Adrenal gland (tissue), 12 donors: ENCODE results near the gene GAS2L1. TPM values are rescaled to one million over a fixed set of nuclear protein-coding genes. Genes with fewer than 3 reads are reported as not detected.
A peak's percentile ranks its signal among the peaks of the same experiment; 100 is the strongest.

ENCODE experiments used
- DNase-seq, 7 donors: peaks; one replicate each; pipeline ENCODE4 v3.0.0-alpha.2; 2019 to 2020
- H3K27ac ChIP-seq, 5 donors: fragments of 200-600 bp; sonication (generic) in 4 of 5; 1 replicate in 3 of 5; 2 replicates in 2 of 5; pipeline versions ENCODE4 v1.5.1 to v1.8.0; 2016 to 2020; ENCODE audit warnings: mild to moderate bottlenecking in 1 of 5
- H3K27me3 ChIP-seq: fragments of 200-600 bp; 2 replicates; pipeline ENCODE4 v1.8.0; 2021
- H3K36me3 ChIP-seq, 2 donors: fragments of 200-600 bp; replicated peaks in 1 of 2; 1 replicate in 1 of 2; 2 replicates in 1 of 2; pipeline versions ENCODE4 v1.5.1 to v1.8.0; 2018 to 2022
- H3K4me1 ChIP-seq, 2 donors: fragments of 200-600 bp; replicated peaks in 1 of 2; 1 replicate in 1 of 2; 2 replicates in 1 of 2; pipeline versions ENCODE4 v1.5.1 to v1.8.0; 2018 to 2021
- H3K4me3 ChIP-seq, 4 donors: fragments of 200-600 bp; sonication (generic) in 3 of 4; one replicate each; pipeline ENCODE4 v1.5.1; 2016 to 2018
- H3K9me3 ChIP-seq, 3 donors: fragments of 200-600 bp; sonication (generic) in 1 of 3; replicated peaks in 1 of 3; 1 replicate in 2 of 3; 2 replicates in 1 of 3; pipeline versions ENCODE4 v1.5.1 to v1.8.0; 2016 to 2021
- POLR2A ChIP-seq, 2 donors: fragments of 450-650 bp; IDR thresholded peaks; one replicate each; pipeline ENCODE4 v1.6.1; 2017; ENCODE audit warnings: antibody characterized with exemption in 2 of 2, mild to moderate bottlenecking in 2 of 2, moderate library complexity in 1 of 2
- whole genome bisulfite sequencing, 4 donors: extraction: QIAGEN DNeasy Blood & Tissue Kit in 2 of 4; methylation state at CpG; one replicate each; pipeline versions ENCODE4 v1.1.5 to v1.1.7; 2013 to 2017; 5-methylcytosine and 5-hydroxymethylcytosine counted together
- intact Hi-C, 2 donors: fragments of 100-400 bp; cut with DNase I; formaldehyde crosslinking; loops; one replicate each; pipeline versions ENCODE4 v1.14.1 to v1.15.0; 2022 to 2023
- polyA plus RNA-seq, 3 donors: library from polyadenylated mRNA; stranded (reverse); fragments of 200-250 nt in 2 of 3; fragments of 350-450 nt in 1 of 3; fragmentation: Illumina TruSeq in 1 of 3; extraction: RNeasy Lipid Tissue Mini Kit (QIAGEN cat#74804) in 1 of 3; gene quantifications; one replicate each; pipeline ENCODE4 v1.2.3, GENCODE V29; 2013 to 2014
- total RNA-seq, 9 donors: library from RNA; depleted of rRNA in 4 of 9; stranded (reverse); fragments of >200 nt in 4 of 9; fragments of 120-200 nt in 1 of 9; fragmentation: NEBNext Ultra II Directional in 1 of 9; extraction: Animal tissue kit (Norgen Biotek cat#: 25700) in 1 of 9; gene quantifications; one replicate each; pipeline versions ENCODE4 v1.1.0 to v1.2.4, GENCODE V29; 2013 to 2023
- TF ChIP-seq, protein P1 (sequence below), 6 experiments: fragments of 450-650 bp in 4 of 6; fragments of 200-600 bp in 2 of 6; sonication (generic) in 1 of 6; IDR thresholded peaks; 1 replicate in 5 of 6; 2 replicates in 1 of 6; pipeline versions ENCODE4 v1.5.1 to v1.8.0; 2016 to 2021; ENCODE audit warnings: antibody characterized with exemption in 6 of 6, mild to moderate bottlenecking in 2 of 6, moderate library complexity in 1 of 6
- donor health status: healthy with polysubstance abuse.
- donor health status: Bipolar disorder and iron deficiency.
- donor health status: DM: yes; HTN: yes; CAD: no.
- donor health status: DM: no; HTN: no; CAD: no.
- donor health status: DM: no; HTN: no; CAD: no.
- donor health status: DM: yes; HTN: yes; CAD: no.

GAS2L1 gene
- total and polyA plus RNA-seq, 12 donors, result 3.6 to 87.3 (median 40.4) TPM

DNA sequence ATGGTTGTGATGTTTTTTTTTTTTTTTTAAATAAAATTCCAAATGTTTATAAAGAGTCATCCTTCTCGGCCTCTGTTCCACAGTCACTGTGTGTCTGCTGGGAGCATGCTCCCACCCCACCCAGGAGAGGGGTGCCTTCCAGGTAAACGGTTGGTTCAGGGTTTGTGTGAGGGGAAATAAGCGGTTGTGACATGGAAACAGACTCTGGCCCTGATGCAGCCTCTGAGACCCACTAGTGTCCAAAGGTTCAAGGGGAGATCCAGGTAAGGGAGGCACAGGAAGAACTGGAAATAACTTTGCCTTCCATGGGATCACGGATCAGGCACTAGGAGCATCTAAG is 6.0 kb upstream of the GAS2L1 start:
- intact Hi-C loops, result no loop called here
- Histone ChIP-seq H3K27ac (peak overlapping the region in 1 of 5 donors; percentile 34), H3K4me1 (peaks cover 13 to 16% of the 10 kb centered on the region in 2 donors), H3K27me3 (no peaks in the 10 kb centered on the region), H3K36me3 (peaks cover 0 to 57% of the 10 kb centered on the region in 2 donors), H3K9me3 (no peaks in the 10 kb centered on the region), H3K4me3 (no peak overlapping the region)
- DNase-seq, result peak in 1 of 7 donors; percentile 49
- TF ChIP-seq, protein P1, sequence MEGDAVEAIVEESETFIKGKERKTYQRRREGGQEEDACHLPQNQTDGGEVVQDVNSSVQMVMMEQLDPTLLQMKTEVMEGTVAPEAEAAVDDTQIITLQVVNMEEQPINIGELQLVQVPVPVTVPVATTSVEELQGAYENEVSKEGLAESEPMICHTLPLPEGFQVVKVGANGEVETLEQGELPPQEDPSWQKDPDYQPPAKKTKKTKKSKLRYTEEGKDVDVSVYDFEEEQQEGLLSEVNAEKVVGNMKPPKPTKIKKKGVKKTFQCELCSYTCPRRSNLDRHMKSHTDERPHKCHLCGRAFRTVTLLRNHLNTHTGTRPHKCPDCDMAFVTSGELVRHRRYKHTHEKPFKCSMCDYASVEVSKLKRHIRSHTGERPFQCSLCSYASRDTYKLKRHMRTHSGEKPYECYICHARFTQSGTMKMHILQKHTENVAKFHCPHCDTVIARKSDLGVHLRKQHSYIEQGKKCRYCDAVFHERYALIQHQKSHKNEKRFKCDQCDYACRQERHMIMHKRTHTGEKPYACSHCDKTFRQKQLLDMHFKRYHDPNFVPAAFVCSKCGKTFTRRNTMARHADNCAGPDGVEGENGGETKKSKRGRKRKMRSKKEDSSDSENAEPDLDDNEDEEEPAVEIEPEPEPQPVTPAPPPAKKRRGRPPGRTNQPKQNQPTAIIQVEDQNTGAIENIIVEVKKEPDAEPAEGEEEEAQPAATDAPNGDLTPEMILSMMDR (IDR thresholded peaks at IDR 0.05), result no peak
- TF ChIP-seq POLR2A (IDR thresholded peaks at IDR 0.05), result no peak
- WGBS, 4 donors, result 67 to 76% (median 70%) methylated on average over 4 of the region's 4 CpGs

DNA sequence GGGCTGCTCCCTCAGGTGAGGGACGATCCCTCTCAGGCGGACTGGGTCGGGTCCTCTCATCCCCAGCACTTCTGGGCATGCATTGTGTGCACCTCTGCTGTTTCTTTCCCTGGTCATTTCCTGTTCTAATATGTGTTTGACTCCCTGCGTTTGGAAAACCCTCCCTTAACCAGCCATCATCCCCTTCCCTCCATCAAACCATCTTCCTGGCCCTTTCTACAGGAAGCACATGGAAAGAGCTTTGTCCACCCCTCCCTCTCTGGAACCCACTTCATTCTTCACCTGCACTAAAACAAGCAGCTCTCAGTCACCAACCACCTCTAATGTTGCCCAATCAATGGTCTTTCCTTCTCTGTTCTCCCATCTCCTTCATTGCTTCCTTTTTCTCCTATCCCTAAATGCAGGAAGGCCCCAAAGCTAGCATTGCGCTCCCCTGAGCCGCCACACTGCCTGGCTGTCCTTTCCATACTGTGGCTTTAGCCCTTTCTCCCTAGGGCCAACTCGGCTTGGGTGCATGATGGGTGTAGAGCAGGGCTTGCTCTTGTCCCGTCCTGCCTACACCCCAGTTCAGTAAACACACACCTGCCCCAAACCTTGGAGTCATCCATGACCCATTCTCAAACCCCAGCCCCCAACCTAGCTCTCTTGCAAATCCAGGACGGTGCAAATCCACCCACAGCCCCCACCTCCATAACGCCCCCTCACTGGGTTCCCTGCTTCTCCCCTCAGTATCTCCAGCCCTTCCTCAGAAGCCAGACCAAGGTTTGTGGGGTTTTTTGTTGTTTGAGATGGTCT is 5.4 kb upstream of the GAS2L1 start:
- peak in 3 of 7 donors; percentile 22 to 53 (median 24) for DNase-seq
- WGBS, 4 donors, result 79 to 83% (median 79%) methylated on average over 10 of the region's 10 CpGs
- no peak overlapping the region for H3K4me3 ChIP-seq
- peaks cover 13 to 18% of the 10 kb centered on the region in 2 donors for H3K4me1 ChIP-seq
- intact Hi-C loops, result no loop called here
- H3K36me3 ChIP-seq, result peaks cover 0 to 52% of the 10 kb centered on the region in 2 donors
- peak overlapping the region in 1 of 5 donors; percentile 34 for H3K27ac ChIP-seq
- H3K9me3 ChIP-seq, result no peaks in the 10 kb centered on the region
- no peaks in the 10 kb centered on the region for H3K27me3 ChIP-seq
- TF ChIP-seq POLR2A (IDR thresholded peaks at IDR 0.05), result no peak
- TF ChIP-seq, protein P1 (IDR thresholded peaks at IDR 0.05), result no peak

DNA sequence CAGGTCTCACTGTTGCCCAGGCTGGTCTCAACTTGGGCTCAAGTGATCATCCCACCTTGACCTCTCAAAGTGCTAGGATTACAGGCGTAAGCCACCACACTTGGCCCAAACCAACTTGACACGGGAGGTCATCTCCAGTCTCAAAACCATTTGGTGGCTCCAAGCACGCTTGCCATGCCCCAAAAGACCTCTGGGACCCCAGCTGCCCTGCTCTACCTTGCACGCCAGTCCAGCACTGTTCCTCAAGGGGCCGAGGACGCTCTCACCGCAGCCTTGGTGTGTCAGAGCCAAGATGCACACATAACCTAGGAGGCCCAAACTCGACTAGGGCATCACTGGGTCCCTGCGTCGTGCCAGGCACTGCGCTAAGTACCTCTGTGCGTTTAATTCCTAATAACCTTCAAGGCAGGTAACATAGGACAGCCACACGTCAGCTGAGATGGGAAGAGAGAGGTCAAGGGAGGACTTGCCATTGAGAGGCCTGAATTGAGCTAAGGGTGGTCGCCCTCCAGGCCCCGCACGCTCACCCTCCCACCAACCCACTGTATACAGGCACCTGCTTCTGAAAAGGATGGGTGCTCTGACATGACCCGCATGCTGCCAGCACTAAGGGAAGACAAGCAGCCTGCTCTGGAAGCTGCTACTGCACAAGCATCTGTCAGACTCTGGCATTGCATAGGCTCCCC is 4.6 kb upstream of the GAS2L1 start:
- Histone ChIP-seq H3K4me1 (peaks cover 13 to 25% of the 10 kb centered on the region in 2 donors), H3K27ac (peak overlapping the region in 4 of 5 donors; percentile 42 to 88 (median 69)), H3K4me3 (no peak overlapping the region), H3K9me3 (no peaks in the 10 kb centered on the region), H3K36me3 (peaks cover 0 to 43% of the 10 kb centered on the region in 2 donors), H3K27me3 (no peaks in the 10 kb centered on the region)
- WGBS, 4 donors, result 71 to 86% (median 78%) methylated on average over 14 to 17 of the region's 17 CpGs
- intact Hi-C loops, result no loop called here
- TF ChIP-seq POLR2A (IDR thresholded peaks at IDR 0.05), result no peak
- TF ChIP-seq, protein P1 (IDR thresholded peaks at IDR 0.05), result no peak
- DNase-seq, result peak in 1 of 7 donors; percentile 28

DNA sequence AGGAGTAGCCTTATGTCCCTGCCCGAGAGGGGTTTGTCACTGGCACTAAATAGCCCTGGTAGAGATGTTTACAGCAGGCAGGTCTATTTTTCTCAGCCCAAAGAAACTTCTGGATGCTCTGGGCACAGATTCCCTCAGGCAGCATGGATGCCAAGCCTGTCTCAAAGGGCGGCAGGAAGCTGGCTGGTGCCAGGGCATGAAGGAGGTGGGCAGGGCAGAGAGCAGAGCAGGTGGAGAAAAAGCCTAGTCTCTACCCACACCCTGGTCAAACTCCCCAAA is 4.1 kb upstream of the GAS2L1 start:
- no peak for TF ChIP-seq POLR2A (IDR thresholded peaks at IDR 0.05)
- Histone ChIP-seq H3K9me3 (no peaks in the 10 kb centered on the region), H3K27me3 (no peaks in the 10 kb centered on the region), H3K4me1 (peaks cover 13 to 26% of the 10 kb centered on the region in 2 donors), H3K36me3 (peaks cover 0 to 38% of the 10 kb centered on the region in 2 donors), H3K4me3 (no peak overlapping the region), H3K27ac (peak overlapping the region; percentile 42 to 88 (median 64))
- DNase-seq, result no peak
- intact Hi-C loops, result no loop called here
- WGBS, 4 donors, result 40 to 59% (median 42%) methylated on average over 1 to 2 of the region's 2 CpGs
